Panc1 (cell line): ENCODE measurements around the gene CLDN2.

Experiments
- POLR2AphosphoS5 ChIP-seq: IDR thresholded peaks from 2 replicates; pipeline ENCODE4 v1.6.1; 2012; ENCODE audit warnings: mild to moderate bottlenecking, low read depth, low read length, moderate library complexity
- SIN3A ChIP-seq: IDR thresholded peaks from 2 replicates; pipeline ENCODE4 v1.6.1; 2012; ENCODE audit warnings: low read depth, mild to moderate bottlenecking, low read length, moderate library complexity, borderline replicate concordance; ENCODE audit not compliant: insufficient read depth
- TCF7L2 ChIP-seq: IDR thresholded peaks from 2 replicates; pipeline ENCODE4 v1.6.1; 2011; ENCODE audit warnings: mild to moderate bottlenecking, low read depth, low read length, inconsistent platforms
- TF ChIP-seq, protein P1 (sequence below): fragments of 450-650 bp; IDR thresholded peaks from 2 replicates; pipeline ENCODE4 v1.5.1; 2017; ENCODE audit warnings: mild to moderate bottlenecking
- TF ChIP-seq, protein P2 (sequence below), 2 experiments: IDR thresholded peaks; 2 replicates each; pipeline ENCODE4 v1.6.1; 2011 to 2012; ENCODE audit warnings: low read depth in 2 of 2, control low read depth in 1 of 2, low read length in 1 of 2, mild to moderate bottlenecking in 1 of 2, moderate library complexity in 1 of 2; ENCODE audit not compliant: insufficient read depth in 1 of 2

DNA sequence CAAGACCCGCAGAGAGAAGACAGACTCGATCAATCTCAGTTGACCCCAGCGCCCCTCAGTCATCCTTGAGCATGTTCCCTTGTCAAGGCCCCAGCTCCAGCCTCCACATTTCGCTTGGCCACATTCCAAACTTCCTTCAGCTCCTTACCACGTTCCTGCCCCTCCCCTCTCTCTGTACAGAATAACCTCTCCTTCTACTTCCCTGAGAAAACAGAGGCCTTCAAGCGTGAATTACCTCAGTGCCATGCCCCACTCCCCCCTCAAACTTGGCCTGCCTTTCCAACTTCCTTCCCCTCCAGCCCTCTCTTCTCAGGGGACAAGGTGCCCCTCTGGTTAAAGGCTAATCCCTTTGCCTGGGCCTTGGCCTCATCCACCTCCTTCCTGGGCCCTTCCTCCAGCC lies 13.8 kb upstream of the CLDN2 start:
- TF ChIP-seq, protein P1, sequence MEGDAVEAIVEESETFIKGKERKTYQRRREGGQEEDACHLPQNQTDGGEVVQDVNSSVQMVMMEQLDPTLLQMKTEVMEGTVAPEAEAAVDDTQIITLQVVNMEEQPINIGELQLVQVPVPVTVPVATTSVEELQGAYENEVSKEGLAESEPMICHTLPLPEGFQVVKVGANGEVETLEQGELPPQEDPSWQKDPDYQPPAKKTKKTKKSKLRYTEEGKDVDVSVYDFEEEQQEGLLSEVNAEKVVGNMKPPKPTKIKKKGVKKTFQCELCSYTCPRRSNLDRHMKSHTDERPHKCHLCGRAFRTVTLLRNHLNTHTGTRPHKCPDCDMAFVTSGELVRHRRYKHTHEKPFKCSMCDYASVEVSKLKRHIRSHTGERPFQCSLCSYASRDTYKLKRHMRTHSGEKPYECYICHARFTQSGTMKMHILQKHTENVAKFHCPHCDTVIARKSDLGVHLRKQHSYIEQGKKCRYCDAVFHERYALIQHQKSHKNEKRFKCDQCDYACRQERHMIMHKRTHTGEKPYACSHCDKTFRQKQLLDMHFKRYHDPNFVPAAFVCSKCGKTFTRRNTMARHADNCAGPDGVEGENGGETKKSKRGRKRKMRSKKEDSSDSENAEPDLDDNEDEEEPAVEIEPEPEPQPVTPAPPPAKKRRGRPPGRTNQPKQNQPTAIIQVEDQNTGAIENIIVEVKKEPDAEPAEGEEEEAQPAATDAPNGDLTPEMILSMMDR: no peak
- TF ChIP-seq POLR2AphosphoS5: no peak
- no peak for TF ChIP-seq TCF7L2
- no peak for TF ChIP-seq SIN3A
- TF ChIP-seq, protein P2, sequence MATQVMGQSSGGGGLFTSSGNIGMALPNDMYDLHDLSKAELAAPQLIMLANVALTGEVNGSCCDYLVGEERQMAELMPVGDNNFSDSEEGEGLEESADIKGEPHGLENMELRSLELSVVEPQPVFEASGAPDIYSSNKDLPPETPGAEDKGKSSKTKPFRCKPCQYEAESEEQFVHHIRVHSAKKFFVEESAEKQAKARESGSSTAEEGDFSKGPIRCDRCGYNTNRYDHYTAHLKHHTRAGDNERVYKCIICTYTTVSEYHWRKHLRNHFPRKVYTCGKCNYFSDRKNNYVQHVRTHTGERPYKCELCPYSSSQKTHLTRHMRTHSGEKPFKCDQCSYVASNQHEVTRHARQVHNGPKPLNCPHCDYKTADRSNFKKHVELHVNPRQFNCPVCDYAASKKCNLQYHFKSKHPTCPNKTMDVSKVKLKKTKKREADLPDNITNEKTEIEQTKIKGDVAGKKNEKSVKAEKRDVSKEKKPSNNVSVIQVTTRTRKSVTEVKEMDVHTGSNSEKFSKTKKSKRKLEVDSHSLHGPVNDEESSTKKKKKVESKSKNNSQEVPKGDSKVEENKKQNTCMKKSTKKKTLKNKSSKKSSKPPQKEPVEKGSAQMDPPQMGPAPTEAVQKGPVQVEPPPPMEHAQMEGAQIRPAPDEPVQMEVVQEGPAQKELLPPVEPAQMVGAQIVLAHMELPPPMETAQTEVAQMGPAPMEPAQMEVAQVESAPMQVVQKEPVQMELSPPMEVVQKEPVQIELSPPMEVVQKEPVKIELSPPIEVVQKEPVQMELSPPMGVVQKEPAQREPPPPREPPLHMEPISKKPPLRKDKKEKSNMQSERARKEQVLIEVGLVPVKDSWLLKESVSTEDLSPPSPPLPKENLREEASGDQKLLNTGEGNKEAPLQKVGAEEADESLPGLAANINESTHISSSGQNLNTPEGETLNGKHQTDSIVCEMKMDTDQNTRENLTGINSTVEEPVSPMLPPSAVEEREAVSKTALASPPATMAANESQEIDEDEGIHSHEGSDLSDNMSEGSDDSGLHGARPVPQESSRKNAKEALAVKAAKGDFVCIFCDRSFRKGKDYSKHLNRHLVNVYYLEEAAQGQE (IDR thresholded peaks at IDR 0.05; ENCODE audit: insufficient read depth in 1 of 2, low read depth in 2 of 2, low read length in 1 of 2): no peak
